GM12878 (cell line): ENCODE measurements around the gene GRPEL2.

ENCODE experiments used
- CREB1 ChIP-seq: IDR thresholded peaks from 2 replicates; pipeline ENCODE4 v1.6.1; 2012; ENCODE audit warnings: low read depth, mild to moderate bottlenecking, inconsistent platforms
- CTCF ChIP-seq, 3 experiments: IDR thresholded peaks in 2 of 3; conservative IDR thresholded peaks in 1 of 3; 2 replicates each; pipeline ENCODE4 v1.5.1; 2011; ENCODE audit warnings: low read depth in 3 of 3, low read length in 3 of 3, mild to moderate bottlenecking in 3 of 3, control low read depth in 2 of 3, moderate library complexity in 2 of 3, inconsistent platforms in 1 of 3, mixed read lengths in 1 of 3; ENCODE audit not compliant: control insufficient read depth in 2 of 3, insufficient read depth in 1 of 3; ENCODE audit errors: extremely low read depth in 1 of 3
- RB1 ChIP-seq: fragments of 450-650 bp; formaldehyde crosslinking; IDR thresholded peaks from 2 replicates; pipeline ENCODE4 v1.6.1; 2017; ENCODE audit warnings: mild to moderate bottlenecking, borderline replicate concordance
- SP1 ChIP-seq: IDR thresholded peaks from one replicate; pipeline ENCODE4 v1.6.1; 2011; ENCODE audit warnings: low read depth, low read length
- ZNF384 ChIP-seq: IDR thresholded peaks from 2 replicates; pipeline ENCODE4 v1.6.1; 2012; ENCODE audit warnings: low read depth, mild to moderate bottlenecking, low read length, improper control_type of control experiment, borderline replicate concordance

- TF ChIP-seq ZNF384: no peak
- no peak for TF ChIP-seq SP1
- no peak for TF ChIP-seq CREB1
- no peak for TF ChIP-seq CTCF (IDR thresholded peaks at IDR 0.05 in 2 of 3, conservative IDR thresholded peaks at IDR 0.05 in 1 of 3; ENCODE audit: control insufficient read depth in 2 of 3, extremely low read depth in 1 of 3, insufficient read depth in 1 of 3, low read depth in 3 of 3, low read length in 3 of 3)
- no peak for TF ChIP-seq RB1
Measured at GRCh38 chr5:149360272-149360671, 15.0 kb downstream of the GRPEL2 start.
